Measurements from ENCODE around the gene L1CAM. TPM values are rescaled to one million over a fixed set of nuclear protein-coding genes. Genes with fewer than 3 reads are reported as not detected.
A peak's percentile ranks its signal among the peaks of the same experiment; 100 is the strongest.

L1CAM gene
- polyA plus RNA-seq, 1 of the 3 experiments (the other 2 are of a cell fraction), result 1.9 TPM

DNA sequence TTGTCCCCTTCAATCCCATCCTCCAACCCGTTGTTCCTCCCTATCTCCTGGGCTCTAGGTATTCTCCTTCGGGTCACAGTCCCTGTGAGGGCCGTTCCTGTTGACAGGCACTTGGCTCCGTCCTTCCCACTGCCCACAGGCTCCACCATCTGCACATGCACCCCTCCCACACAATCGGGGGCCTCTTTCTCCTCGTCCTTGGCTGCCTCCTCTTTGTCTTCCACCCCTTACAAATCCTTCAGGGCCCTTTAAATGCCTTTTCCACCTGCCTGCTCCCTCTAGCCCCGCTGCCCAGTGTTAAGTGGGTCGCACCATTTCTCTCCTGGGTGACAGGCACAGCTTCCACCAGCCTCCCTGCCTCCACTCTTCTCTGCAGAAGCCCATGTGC is 15.8 kb upstream of the L1CAM start:
- Histone ChIP-seq H3F3A (replicated peaks; ENCODE audit: insufficient read depth) (no peaks in the 10 kb centered on the region), H3K4me1 (ENCODE audit: control insufficient read depth in 1 of 2, insufficient read depth in 2 of 2, low read depth in 1 of 2, low read length in 1 of 2) (peaks cover 0 to 33% of the 10 kb centered on the region in 2 experiments; a peak in 1 of 4 replicates), H3K9me3 (no peaks in the 10 kb centered on the region), H3K27ac (ENCODE audit: low read depth in 2 of 2, low read length in 1 of 2) (peak overlapping the region in 1 of 2 experiments; percentile 0; a peak in 2 of 4 replicates), H3K36me3 (replicated peaks in 1 of 2; ENCODE audit: control insufficient read depth in 1 of 2, insufficient read depth in 2 of 2, low read length in 1 of 2) (no peaks in the 10 kb centered on the region), H3K79me2 (ENCODE audit: insufficient read depth) (no peaks in the 10 kb centered on the region), H4K20me1 (ENCODE audit: insufficient read depth) (no peaks in the 10 kb centered on the region), H3K9me2 (no peaks in the 10 kb centered on the region), H3K9ac (no peak overlapping the region), H2AFZ (ENCODE audit: low read depth) (no peak overlapping the region), H3K4me3 (ENCODE audit: low read depth in 2 of 2, low read length in 1 of 2) (no peak overlapping the region), H3K27me3 (ENCODE audit: insufficient read depth) (peaks cover 25% of the 10 kb centered on the region), H3K4me2 (no peak overlapping the region)
- WGBS (ENCODE audit: low lambda C conversion rate), result 36% methylated on average over 8 of the region's 8 CpGs
- peak; percentile 27 for DNase-seq
- POLR2A ChIA-PET, result no interaction called here
- TF ChIP-seq YY1 (IDR thresholded peaks at IDR 0.05; ENCODE audit: low read depth), result no peak
- no peak for TF ChIP-seq NFIC (IDR thresholded peaks at IDR 0.05; ENCODE audit: borderline replicate concordance)
- CTCF ChIA-PET, result interaction anchor here (1.0 to 2.0 kb wide), 3 partner anchors 9 to 82 kb away, joined by 3 to 8 read pairs (median 3); no protein-coding TSS in a partner anchor

DNA sequence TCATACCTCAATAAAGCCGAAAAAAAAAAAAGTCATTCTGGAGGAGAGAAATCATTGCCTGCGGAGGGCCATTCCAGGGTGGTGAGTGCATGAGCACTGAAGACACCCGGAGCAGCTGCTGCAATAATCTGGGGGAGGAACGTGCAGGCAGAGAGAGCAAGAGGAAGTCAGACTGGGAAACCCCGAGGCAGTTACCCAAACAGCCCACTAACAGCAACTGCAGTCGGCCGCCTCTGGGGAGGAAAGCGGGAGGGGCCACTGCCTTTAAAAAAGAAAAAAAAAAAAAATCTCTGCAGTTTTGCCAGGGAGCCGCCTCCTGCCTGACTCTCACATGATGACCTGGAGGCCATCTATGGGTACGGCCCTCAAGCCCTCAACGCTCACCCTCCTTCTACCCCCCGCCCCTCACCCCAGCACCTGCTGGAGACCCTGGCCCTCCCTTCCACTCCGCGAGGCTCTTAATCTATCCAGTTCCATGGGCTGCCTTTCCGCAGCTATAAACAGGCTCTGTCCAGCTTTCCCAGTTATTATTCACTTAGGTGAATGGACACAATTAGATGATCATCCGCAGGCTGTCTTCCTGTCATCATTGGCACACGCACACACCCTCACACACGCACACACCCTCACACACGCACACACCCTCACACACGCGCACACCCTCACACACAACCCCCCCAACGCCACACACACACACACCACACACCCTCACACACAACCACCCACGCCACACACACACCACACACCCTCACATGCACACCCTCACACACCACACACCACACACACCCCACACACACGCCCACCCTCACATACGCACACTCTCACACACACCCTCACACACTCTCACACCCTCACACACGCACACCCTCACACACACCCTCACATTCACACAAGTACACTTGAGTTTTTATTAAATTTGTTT is 15.1 kb upstream of the L1CAM start:
- H3K27ac ChIP-seq (ENCODE audit: low read depth in 2 of 2, low read length in 1 of 2), result peak overlapping the region in 1 of 2 experiments; percentile 40; a peak in 2 of 4 replicates
- no peaks in the 10 kb centered on the region for H3K36me3 ChIP-seq (replicated peaks in 1 of 2; ENCODE audit: control insufficient read depth in 1 of 2, insufficient read depth in 2 of 2, low read length in 1 of 2)
- TF ChIP-seq REST (IDR thresholded peaks at IDR 0.05; ENCODE audit: low read depth, low read length) (peak; percentile 64; the same call in 1 of the 2 replicates), EP300 (IDR thresholded peaks at IDR 0.05; ENCODE audit: borderline replicate concordance in 1 of 2, low read depth in 1 of 2, low read length in 1 of 2) (no peak)
- H3K79me2 ChIP-seq (ENCODE audit: insufficient read depth), result no peaks in the 10 kb centered on the region
- no peak overlapping the region for H3K4me3 ChIP-seq (ENCODE audit: low read depth in 2 of 2, low read length in 1 of 2)
- peak; percentile 69 for DNase-seq
- no peaks in the 10 kb centered on the region for H4K20me1 ChIP-seq (ENCODE audit: insufficient read depth)
- peaks cover 24% of the 10 kb centered on the region for H3K27me3 ChIP-seq (ENCODE audit: insufficient read depth)
- H3K9me3 ChIP-seq, result no peaks in the 10 kb centered on the region
- no peaks in the 10 kb centered on the region for H3K9me2 ChIP-seq
- no peak overlapping the region for H3K9ac ChIP-seq
- no peak overlapping the region for H2AFZ ChIP-seq (ENCODE audit: low read depth)
- no peak overlapping the region for H3K4me2 ChIP-seq
- H3F3A ChIP-seq (replicated peaks; ENCODE audit: insufficient read depth), result no peaks in the 10 kb centered on the region
- WGBS (ENCODE audit: low lambda C conversion rate), result 29% methylated on average over 26 of the region's 26 CpGs
- H3K4me1 ChIP-seq (ENCODE audit: control insufficient read depth in 1 of 2, insufficient read depth in 2 of 2, low read depth in 1 of 2, low read length in 1 of 2), result peaks cover 0 to 33% of the 10 kb centered on the region in 2 experiments; a peak in 1 of 4 replicates
- ChIA-PET CTCF (interaction anchor here (0.7 to 2.0 kb wide), 9 partner anchors 10 to 338 kb away, joined by 3 to 8 read pairs (median 4); no protein-coding TSS in a partner anchor), POLR2A (interaction anchor here (0.6 to 1.0 kb wide), 6 partner anchors 9 to 393 kb away, joined by 3 to 5 read pairs (median 3); no protein-coding TSS in a partner anchor)

GRCh38 chrX:153897899-153898298 is 11.9 kb upstream of the L1CAM start:
- ChIA-PET CTCF (no interaction called here), POLR2A (no interaction called here)
- TF ChIP-seq FOXM1 (IDR thresholded peaks at IDR 0.05; ENCODE audit: low read depth) (no peak), RAD21 (IDR thresholded peaks at IDR 0.05; ENCODE audit: low read length) (no peak), MEF2A (IDR thresholded peaks at IDR 0.05; ENCODE audit: borderline replicate concordance, low read depth) (no peak), EZH2phosphoT487 (IDR thresholded peaks at IDR 0.05; ENCODE audit: borderline replicate concordance, low read depth) (no peak), USF2 (IDR thresholded peaks at IDR 0.05; ENCODE audit: borderline replicate concordance, low read depth, low read length) (no peak), ELF1 (IDR thresholded peaks at IDR 0.05) (no peak), TEAD4 (IDR thresholded peaks at IDR 0.05; ENCODE audit: borderline replicate concordance, insufficient read depth) (no peak), TCF12 (IDR thresholded peaks at IDR 0.05) (no peak), CHD2 (IDR thresholded peaks at IDR 0.05; ENCODE audit: low read length, partially characterized antibody) (no peak), MXI1 (IDR thresholded peaks at IDR 0.05; ENCODE audit: low read depth, low read length) (no peak), GATA2 (CRISPR knock-in tag; IDR thresholded peaks at IDR 0.05) (no peak), RCOR1 (IDR thresholded peaks at IDR 0.05; ENCODE audit: low read length) (no peak)
- Histone ChIP-seq H3K4me3 (ENCODE audit: low read depth in 2 of 2, low read length in 1 of 2) (no peak overlapping the region), H3K4me1 (ENCODE audit: control insufficient read depth in 1 of 2, insufficient read depth in 2 of 2, low read depth in 1 of 2, low read length in 1 of 2) (peaks cover 0 to 16% of the 10 kb centered on the region in 2 experiments; a peak in 1 of 4 replicates), H3K4me2 (no peak overlapping the region), H3K9me3 (no peaks in the 10 kb centered on the region), H3K27ac (ENCODE audit: low read depth in 2 of 2, low read length in 1 of 2) (no peak overlapping the region), H3K79me2 (ENCODE audit: insufficient read depth) (no peaks in the 10 kb centered on the region), H3K9ac (no peak overlapping the region), H4K20me1 (ENCODE audit: insufficient read depth) (no peaks in the 10 kb centered on the region), H2AFZ (ENCODE audit: low read depth) (no peak overlapping the region), H3F3A (replicated peaks; ENCODE audit: insufficient read depth) (no peaks in the 10 kb centered on the region), H3K27me3 (ENCODE audit: insufficient read depth) (peaks cover 24% of the 10 kb centered on the region), H3K36me3 (replicated peaks in 1 of 2; ENCODE audit: control insufficient read depth in 1 of 2, insufficient read depth in 2 of 2, low read length in 1 of 2) (no peaks in the 10 kb centered on the region), H3K9me2 (no peaks in the 10 kb centered on the region)
- no peak for DNase-seq

All from SK-N-SH (cell line).